A673 (cell line): Measurements from ENCODE around the gene ASTN2. TPM values are rescaled to one million over a fixed set of nuclear protein-coding genes. Genes with fewer than 3 reads are reported as not detected.

Experiments
- BruUV-seq: library from RNA; stranded (reverse); fragments of 400-500 nt; replicated peaks from 2 replicates; lab custom pipeline; 2021; lab: Mats Ljungman, UMichigan
- CTCF ChIA-PET: fragments of 300-600 bp; sonication (Branson Sonifier 250); formaldehyde crosslinking; loops from one replicate; lab custom pipeline; 2022; ENCODE audit warnings: antibody characterized with exemption; lab: Charles Lee
- POLR2A ChIA-PET: fragments of 300-600 bp; sonication (Branson Sonifier 250); formaldehyde crosslinking; loops from one replicate; lab custom pipeline; 2022; ENCODE audit warnings: antibody characterized with exemption; ENCODE audit not compliant: low non-redundant PET; lab: Charles Lee
- DNase-seq: peaks from one replicate; pipeline ENCODE4 v3.0.0-alpha.2; 2015; ENCODE audit warnings: low spot score
- H3K27ac ChIP-seq: fragments of 200-600 bp; sonication (generic); 2 replicates; pipeline ENCODE4 v1.5.1; 2016; ENCODE audit warnings: mixed run types, low read depth, mild to moderate bottlenecking, mixed read lengths, antibody characterized with exemption, low read length; ENCODE audit not compliant: poor library complexity, severe bottlenecking
- H3K27me3 ChIP-seq: fragments of 200-600 bp; sonication (generic); replicated peaks from 2 replicates; pipeline ENCODE4 v1.6.1; 2017; ENCODE audit warnings: mixed run types, low read depth, mild to moderate bottlenecking, mixed read lengths, antibody characterized with exemption, low read length; ENCODE audit not compliant: insufficient read depth, poor library complexity
- H3K36me3 ChIP-seq: fragments of 200-600 bp; sonication (generic); 2 replicates; pipeline ENCODE4 v1.6.1; 2016; ENCODE audit warnings: mixed run types, mild to moderate bottlenecking, mixed read lengths, antibody characterized with exemption, low read length; ENCODE audit not compliant: insufficient read depth, poor library complexity, severe bottlenecking
- H3K4me1 ChIP-seq: fragments of 200-600 bp; sonication (generic); 2 replicates; pipeline ENCODE4 v1.6.1; 2017; ENCODE audit warnings: mixed run types, mild to moderate bottlenecking, mixed read lengths, antibody characterized with exemption, low read length; ENCODE audit not compliant: insufficient read depth, poor library complexity, severe bottlenecking
- H3K4me3 ChIP-seq: fragments of 200-600 bp; sonication (generic); 2 replicates; pipeline ENCODE4 v1.5.1; 2016; ENCODE audit warnings: low read depth, mixed run types, mild to moderate bottlenecking, mixed read lengths, low read length; ENCODE audit not compliant: poor library complexity, severe bottlenecking
- H3K9me3 ChIP-seq: fragments of 200-600 bp; sonication (generic); 2 replicates; pipeline ENCODE4 v1.6.1; 2016; ENCODE audit warnings: mixed run types, low read depth, mild to moderate bottlenecking, mixed read lengths, antibody characterized with exemption, low read length; ENCODE audit not compliant: poor library complexity, severe bottlenecking
- CTCF ChIP-seq: fragments of 300-800, 200-600 bp; sonication (generic); conservative IDR thresholded peaks from 2 replicates; pipeline ENCODE4 v1.5.1; 2017; ENCODE audit warnings: low read depth, mild to moderate bottlenecking, antibody characterized with exemption, low read length, moderate library complexity, mixed read lengths
- EZH2 ChIP-seq: fragments of 200-600 bp; sonication (generic); IDR thresholded peaks from 2 replicates; pipeline ENCODE4 v1.6.1; 2017; ENCODE audit warnings: borderline replicate concordance, low read depth, mild to moderate bottlenecking, mixed read lengths, antibody characterized with exemption, low read length; ENCODE audit not compliant: poor library complexity, severe bottlenecking
- intact Hi-C: fragments of 100-400 bp; cut with micrococcal nuclease; formaldehyde crosslinking; loops from one replicate; pipeline ENCODE4 v1.10.0; 2022; ENCODE audit not compliant: unreplicated experiment
- total RNA-seq: library from RNA; stranded (reverse); gene quantifications from 2 replicates; pipeline ENCODE4 v1.2.3, GENCODE V29; 2021

Gene ASTN2
- total RNA-seq, 1 experiment from 2014 or later, result 3.4 TPM

GRCh38 chr9:116934131-116934530 lies 480.7 kb downstream of the ASTN2 start:
- Histone ChIP-seq H3K27me3 (no peaks in the 10 kb centered on the region), H3K9me3 (no peaks in the 10 kb centered on the region), H3K27ac (no peak overlapping the region), H3K36me3 (no peaks in the 10 kb centered on the region), H3K4me1 (no peaks in the 10 kb centered on the region), H3K4me3 (no peak overlapping the region)
- no peak for TF ChIP-seq CTCF
- no peak for TF ChIP-seq EZH2
- intact Hi-C loops, result no loop called here
- ChIA-PET CTCF (no interaction called here), POLR2A (no interaction called here)
- no peak for DNase-seq
- no TSS peak for BruUV-seq

- POLR2A ChIA-PET, result no interaction called here
- Histone ChIP-seq H3K27me3 (peaks cover under 1% of the 10 kb centered on the region), H3K4me1 (no peaks in the 10 kb centered on the region), H3K4me3 (no peak overlapping the region), H3K27ac (no peak overlapping the region), H3K9me3 (no peaks in the 10 kb centered on the region), H3K36me3 (no peaks in the 10 kb centered on the region)
- intact Hi-C loops, result no loop called here
- CTCF ChIA-PET, result no interaction called here
- no TSS peak for BruUV-seq
- no peak for DNase-seq
- TF ChIP-seq EZH2 (no peak), CTCF (no peak)
These were observed 481.6 kb downstream of the ASTN2 start for GRCh38 chr9:116933251-116933650.

- H3K9me3 ChIP-seq, result no peaks in the 10 kb centered on the region
- no TSS peak for BruUV-seq
- H3K27me3 ChIP-seq, result peaks cover 4% of the 10 kb centered on the region
- no peak for DNase-seq
- POLR2A ChIA-PET, result no interaction called here
- no peaks in the 10 kb centered on the region for H3K4me1 ChIP-seq
- H3K36me3 ChIP-seq, result no peaks in the 10 kb centered on the region
- H3K27ac ChIP-seq, result no peak overlapping the region
- H3K4me3 ChIP-seq, result no peak overlapping the region
- CTCF ChIA-PET, result no interaction called here
- TF ChIP-seq EZH2 (no peak), CTCF (no peak)
- intact Hi-C loops, result no loop called here
These were observed 485.2 kb downstream of the ASTN2 start for GRCh38 chr9:116929621-116930020.
